ENCODE data around the gene COQ9. TPM values are rescaled to one million over a fixed set of nuclear protein-coding genes. Genes with fewer than 3 reads are reported as not detected.

The COQ9 gene
- total RNA-seq, 1 experiment from 2014 or later, result 32.9 TPM

- Mint-ChIP-seq H3K27me3 (ENCODE audit: low read depth) (peaks cover 1% of the 10 kb centered on the region), H3K36me3 (ENCODE audit: insufficient read depth in 1 of 3, low read depth in 3 of 3) (no peaks in the 10 kb centered on the region), H3K4me3 (no peak overlapping the region), H3K4me1 (peaks cover 9 to 26% of the 10 kb centered on the region in 2 experiments), H3K27ac (no peak overlapping the region), H3K9me3 (peaks cover 0 to 3% of the 10 kb centered on the region in 2 experiments; a peak in 1 of 5 replicates)
- TF ChIP-seq CTCF (conservative IDR thresholded peaks at IDR 0.05), result no peak
- no peak overlapping the region for H3K18ac ChIP-seq (ENCODE audit: insufficient read length, low read depth, low read length)
- no peaks in the 10 kb centered on the region for H3K27me3 ChIP-seq (ENCODE audit: insufficient read depth, low read length)
- no peak overlapping the region for H3K27ac ChIP-seq (ENCODE audit: insufficient read length, low read depth, low read length)
- H3K4me2 ChIP-seq (ENCODE audit: insufficient read depth, insufficient read length, low read length), result no peak overlapping the region
- H2BK20ac ChIP-seq (ENCODE audit: low read depth, low read length, poor library complexity, severe bottlenecking), result no peak overlapping the region
- no CpG with 5 or more reads among the region's 7 CpGs for WGBS (ENCODE audit: extremely low coverage, insufficient read length, low lambda C conversion rate)
- H3K56ac ChIP-seq (ENCODE audit: insufficient read length, low read depth, low read length), result no peak overlapping the region
- H2BK5ac ChIP-seq (ENCODE audit: insufficient read length, low read length), result no peak overlapping the region
- no peak overlapping the region for H2BK15ac ChIP-seq (ENCODE audit: low read depth, low read length)
- peaks cover 5% of the 10 kb centered on the region for H3K23me2 ChIP-seq (ENCODE audit: insufficient read length, low read depth, low read length, poor library complexity, severe bottlenecking)
- no peak overlapping the region for H2AK5ac ChIP-seq (ENCODE audit: insufficient read length, low read length)
- no peak overlapping the region for H2BK120ac ChIP-seq (ENCODE audit: low read depth, low read length, poor library complexity, severe bottlenecking)
- no peak overlapping the region for H2AFZ ChIP-seq (ENCODE audit: low read length)
- no peaks in the 10 kb centered on the region for H3K79me1 ChIP-seq (ENCODE audit: insufficient read depth, low read depth, low read length, poor library complexity, severe bottlenecking)
- H3T11ph ChIP-seq (ENCODE audit: low read length), result no peak overlapping the region
- H4K91ac ChIP-seq (ENCODE audit: insufficient read length, low read depth, low read length), result no peak overlapping the region
- H3K23ac ChIP-seq (ENCODE audit: insufficient read length, low read depth, low read length), result no peak overlapping the region
- no peak for DNase-seq
- no peaks in the 10 kb centered on the region for H3K79me2 ChIP-seq (ENCODE audit: insufficient read depth, low read length)
- no peak overlapping the region for H3K4ac ChIP-seq (ENCODE audit: low read depth, low read length)
- no peaks in the 10 kb centered on the region for H4K20me1 ChIP-seq (ENCODE audit: control insufficient read depth, insufficient read depth, insufficient read length)
- H3K14ac ChIP-seq (ENCODE audit: insufficient read depth, low read length), result no peak overlapping the region
- H4K8ac ChIP-seq (replicated peaks; ENCODE audit: insufficient read length, low read depth, low read length), result no peak overlapping the region
- H3K9me3 ChIP-seq (ENCODE audit: control insufficient read depth, low read depth, low read length), result no peaks in the 10 kb centered on the region
- no peaks in the 10 kb centered on the region for H3K4me1 ChIP-seq (ENCODE audit: insufficient read depth, low read length)
- H2BK12ac ChIP-seq (ENCODE audit: insufficient read length, low read depth, low read length), result no peak overlapping the region
- H4K5ac ChIP-seq (ENCODE audit: insufficient read length, low read depth, low read length), result no peak overlapping the region
- H3K9ac ChIP-seq (ENCODE audit: extremely low read depth, insufficient read length, low read length), result no peak overlapping the region
Measured at GRCh38 chr16:57413733-57414132, 33.5 kb upstream of the COQ9 start.

Data from H9 (cell line).